WTC11 (cell line): Measurements from ENCODE around the gene CFAP100.

Experiments used
- ATF3 ChIP-seq: sonication (generic); formaldehyde crosslinking; conservative IDR thresholded peaks from 2 replicates; pipeline ENCODE4 v1.8.1; 2022; ENCODE audit warnings: mild to moderate bottlenecking, missing genetic modification reagents
- ATF6 ChIP-seq: sonication (generic); formaldehyde crosslinking; IDR thresholded peaks from 2 replicates; pipeline ENCODE4 v1.8.1; 2023; ENCODE audit warnings: mild to moderate bottlenecking, missing genetic modification reagents
- CREB1 ChIP-seq: sonication (generic); formaldehyde crosslinking; IDR thresholded peaks from 2 replicates; pipeline ENCODE4 v1.8.0; 2023; ENCODE audit warnings: mild to moderate bottlenecking, missing genetic modification reagents
- CTCF ChIP-seq: fragments of 200-600 bp; IDR thresholded peaks from 2 replicates; pipeline ENCODE4 v1.8.0; 2022; ENCODE audit warnings: antibody characterized with exemption
- E2F1 ChIP-seq: sonication (generic); formaldehyde crosslinking; IDR thresholded peaks from 2 replicates; pipeline ENCODE4 v1.8.0; 2022; ENCODE audit warnings: mild to moderate bottlenecking, missing genetic modification reagents
- ELF4 ChIP-seq: sonication (generic); formaldehyde crosslinking; IDR thresholded peaks from 2 replicates; pipeline ENCODE4 v1.8.1; 2022; ENCODE audit warnings: low read depth, mild to moderate bottlenecking, moderate library complexity, missing genetic modification reagents
- ESRRA ChIP-seq: sonication (generic); formaldehyde crosslinking; IDR thresholded peaks from 2 replicates; pipeline ENCODE4 v1.8.1; 2022; ENCODE audit warnings: mild to moderate bottlenecking, missing genetic modification reagents, borderline replicate concordance
- FOXK1 ChIP-seq: sonication (generic); formaldehyde crosslinking; IDR thresholded peaks from 2 replicates; pipeline ENCODE4 v1.8.0; 2022; ENCODE audit warnings: mild to moderate bottlenecking, moderate library complexity, missing genetic modification reagents
- FOXP4 ChIP-seq: sonication (generic); formaldehyde crosslinking; IDR thresholded peaks from 2 replicates; pipeline ENCODE4 v1.8.0; 2022; ENCODE audit warnings: mild to moderate bottlenecking, missing genetic modification reagents
- HMGXB4 ChIP-seq: sonication (generic); formaldehyde crosslinking; IDR thresholded peaks from 2 replicates; pipeline ENCODE4 v1.8.1; 2023; ENCODE audit warnings: mild to moderate bottlenecking, moderate library complexity, missing genetic modification reagents
- IRF2 ChIP-seq: sonication (generic); formaldehyde crosslinking; IDR thresholded peaks from 2 replicates; pipeline ENCODE4 v1.8.0; 2022; ENCODE audit warnings: low read depth, missing genetic modification reagents, borderline replicate concordance
- MLX ChIP-seq: sonication (generic); formaldehyde crosslinking; IDR thresholded peaks from 2 replicates; pipeline ENCODE4 v1.8.1; 2023; ENCODE audit warnings: mild to moderate bottlenecking, missing genetic modification reagents, moderate library complexity
- SP1 ChIP-seq: sonication (generic); formaldehyde crosslinking; conservative IDR thresholded peaks from 2 replicates; pipeline ENCODE4 v1.8.1; 2022; ENCODE audit warnings: missing genetic modification reagents
- USF2 ChIP-seq: sonication (generic); formaldehyde crosslinking; IDR thresholded peaks from 2 replicates; pipeline ENCODE4 v1.8.1; 2023; ENCODE audit warnings: mild to moderate bottlenecking, missing genetic modification reagents, moderate library complexity

- TF ChIP-seq ATF3 (CRISPR knock-in tag) (no peak), FOXK1 (CRISPR knock-in tag) (no peak), CTCF (no peak), HMGXB4 (CRISPR knock-in tag) (no peak), IRF2 (no peak), ATF6 (CRISPR knock-in tag) (no peak), E2F1 (CRISPR knock-in tag) (no peak), ESRRA (CRISPR knock-in tag) (no peak), CREB1 (CRISPR knock-in tag) (no peak), USF2 (no peak), SP1 (no peak), ELF4 (CRISPR knock-in tag) (no peak), MLX (CRISPR knock-in tag) (no peak), FOXP4 (CRISPR knock-in tag) (no peak)
Measured at GRCh38 chr3:126477061-126477380, 82.3 kb downstream of the CFAP100 start.
